Measurements from ENCODE around the gene TOP3B.

GRCh38 chr22:21937041-21937820 is 45.4 kb downstream of the TOP3B start:
- TF ChIP-seq, protein P1, sequence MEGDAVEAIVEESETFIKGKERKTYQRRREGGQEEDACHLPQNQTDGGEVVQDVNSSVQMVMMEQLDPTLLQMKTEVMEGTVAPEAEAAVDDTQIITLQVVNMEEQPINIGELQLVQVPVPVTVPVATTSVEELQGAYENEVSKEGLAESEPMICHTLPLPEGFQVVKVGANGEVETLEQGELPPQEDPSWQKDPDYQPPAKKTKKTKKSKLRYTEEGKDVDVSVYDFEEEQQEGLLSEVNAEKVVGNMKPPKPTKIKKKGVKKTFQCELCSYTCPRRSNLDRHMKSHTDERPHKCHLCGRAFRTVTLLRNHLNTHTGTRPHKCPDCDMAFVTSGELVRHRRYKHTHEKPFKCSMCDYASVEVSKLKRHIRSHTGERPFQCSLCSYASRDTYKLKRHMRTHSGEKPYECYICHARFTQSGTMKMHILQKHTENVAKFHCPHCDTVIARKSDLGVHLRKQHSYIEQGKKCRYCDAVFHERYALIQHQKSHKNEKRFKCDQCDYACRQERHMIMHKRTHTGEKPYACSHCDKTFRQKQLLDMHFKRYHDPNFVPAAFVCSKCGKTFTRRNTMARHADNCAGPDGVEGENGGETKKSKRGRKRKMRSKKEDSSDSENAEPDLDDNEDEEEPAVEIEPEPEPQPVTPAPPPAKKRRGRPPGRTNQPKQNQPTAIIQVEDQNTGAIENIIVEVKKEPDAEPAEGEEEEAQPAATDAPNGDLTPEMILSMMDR (IDR thresholded peaks at IDR 0.05): no peak
- no peak for TF ChIP-seq EZH2 (IDR thresholded peaks at IDR 0.05)

Data from neural progenitor cell (in vitro differentiated cells).